ENCODE measurements around the gene ZNF667.

ZNF667 gene

DNA sequence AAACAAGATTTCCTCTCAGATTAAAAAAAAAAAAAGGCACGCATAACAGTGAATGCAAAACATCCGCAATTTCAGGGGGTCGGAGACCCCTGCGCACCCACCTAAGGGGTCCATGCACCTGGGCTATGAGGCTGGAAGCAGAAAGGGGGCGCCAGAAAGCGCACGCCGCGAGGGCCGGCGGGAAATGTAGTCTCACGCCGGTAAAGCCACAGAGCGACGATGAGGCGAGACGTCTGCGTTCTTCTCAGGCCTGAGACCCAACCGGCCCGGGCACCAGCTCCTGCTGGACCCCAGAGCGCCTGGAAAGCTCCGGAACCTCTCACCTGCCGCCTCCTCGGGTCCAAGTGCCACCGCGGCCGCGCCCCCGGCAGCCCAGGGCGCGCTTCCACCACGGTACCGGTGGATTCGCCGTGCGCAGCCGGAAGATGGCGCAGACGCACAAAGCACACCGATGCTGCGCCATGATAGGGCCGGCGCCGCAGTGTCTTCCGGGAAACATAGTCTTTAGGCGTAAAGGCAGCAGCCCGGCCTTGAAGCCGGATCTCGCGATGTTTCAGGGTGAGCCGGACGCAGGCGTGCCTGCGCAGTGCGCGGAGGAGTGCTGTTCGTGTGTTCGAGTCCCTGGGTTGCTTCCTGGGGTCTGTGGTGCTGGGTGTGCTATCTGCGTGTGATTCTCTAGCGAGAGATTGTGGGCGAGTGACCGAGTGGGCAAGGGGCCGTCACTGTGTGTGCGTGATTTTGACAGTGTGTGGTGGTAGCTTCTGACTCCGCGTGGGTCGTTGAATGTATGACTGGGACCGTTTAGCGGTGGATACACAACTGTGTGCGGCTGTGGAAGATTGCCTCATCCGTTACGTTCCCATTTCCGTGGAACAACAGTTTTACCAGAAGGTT is 83.8 kb downstream of the ZNF667 start, which contains the start of gene ZNF582:
ZNF582 (minus strand) TSS at position 416 of the 894 bp plus-strand sequence. CDS start 1,782 bp downstream, outside the sequence.
- Histone ChIP-seq H3K36me3 (ENCODE audit: insufficient read depth, insufficient read length, low read length) (peaks cover 59% of the 10 kb centered on the region), H3K27me3 (ENCODE audit: insufficient read depth, insufficient read length) (no peaks in the 10 kb centered on the region), H3K9ac (ENCODE audit: insufficient read length, low read depth) (peak within 1 kb of the TSS; percentile 94), H3K9me3 (ENCODE audit: insufficient read depth, low read length) (peaks cover 27% of the 10 kb centered on the region), H3K4me1 (ENCODE audit: insufficient read depth, insufficient read length) (no peaks in the 10 kb centered on the region), H3K4me3 (ENCODE audit: insufficient read length, low read depth) (peak within 1 kb of the TSS; percentile 85)
- peak; percentile 94 for DNase-seq (ENCODE audit: low read depth, low spot score)
- TF ChIP-seq SUZ12 (IDR thresholded peaks at IDR 0.05; ENCODE audit: extremely low read depth, insufficient read depth, insufficient read length) = no peak
- TF ChIP-seq YY1 (IDR thresholded peaks at IDR 0.05; ENCODE audit: insufficient read depth, insufficient read length) = peak; percentile 53
- TF ChIP-seq ZNF274 (IDR thresholded peaks at IDR 0.05; ENCODE audit: low read depth, low read length) = no peak

Data from NT2/D1 (cell line).